Ascending aorta (tissue), 2 donors: Measurements from ENCODE around the gene CKB. TPM values are rescaled to one million over a fixed set of nuclear protein-coding genes. Genes with fewer than 3 reads are reported as not detected.
"Not testable (repeated sequence)": the region's sequence is repeated elsewhere in the genome, so short reads cannot be mapped to it uniquely, and the experiment has no call there.

Experiments
- DNase-seq, 2 donors: peaks; one replicate each; pipeline ENCODE4 v3.0.0-alpha.2; 2019; ENCODE audit warnings: low spot score in 2 of 2
- H3K27ac ChIP-seq, 2 donors: fragments of 200-600 bp; sonication (generic); one replicate each; pipeline ENCODE4 v1.5.1; 2016 to 2017; ENCODE audit warnings: mild to moderate bottlenecking in 1 of 2
- H3K27me3 ChIP-seq: fragments of 200-600 bp; sonication (generic); one replicate; pipeline ENCODE4 v1.5.1; 2017
- H3K36me3 ChIP-seq, 2 donors: fragments of 200-600 bp; sonication (generic); one replicate each; pipeline ENCODE4 v1.5.1; 2016
- H3K4me1 ChIP-seq, 2 donors: fragments of 200-600 bp; sonication (generic); one replicate each; pipeline ENCODE4 v1.5.1; 2016 to 2017; ENCODE audit warnings: mild to moderate bottlenecking in 1 of 2
- H3K4me3 ChIP-seq, 2 donors: fragments of 200-600 bp; sonication (generic); one replicate each; pipeline ENCODE4 v1.5.1; 2016 to 2017; ENCODE audit warnings: mild to moderate bottlenecking in 1 of 2
- H3K9me3 ChIP-seq, 2 donors: fragments of 200-600 bp; sonication (generic); one replicate each; pipeline ENCODE4 v1.5.1; 2016
- intact Hi-C: fragments of 100-400 bp; cut with DNase I; formaldehyde crosslinking; loops from one replicate; pipeline ENCODE4 v1.15.1; 2023
- total RNA-seq: library from RNA; depleted of rRNA; stranded (reverse); fragments of >200 nt; gene quantifications from one replicate; pipeline ENCODE4 v1.1.0, GENCODE V29; 2016
- TF ChIP-seq, protein P1 (sequence below), 3 experiments: fragments of 200-600 bp in 2 of 3; fragments of 450-650 bp in 1 of 3; sonication (generic) in 2 of 3; IDR thresholded peaks; one replicate each; pipeline ENCODE4 v1.5.1; 2016 to 2019; ENCODE audit warnings: antibody characterized with exemption in 3 of 3, mild to moderate bottlenecking in 1 of 3, moderate library complexity in 1 of 3

The CKB gene
- total RNA-seq, 1 donor from 2014 or later = 144 TPM

DNA sequence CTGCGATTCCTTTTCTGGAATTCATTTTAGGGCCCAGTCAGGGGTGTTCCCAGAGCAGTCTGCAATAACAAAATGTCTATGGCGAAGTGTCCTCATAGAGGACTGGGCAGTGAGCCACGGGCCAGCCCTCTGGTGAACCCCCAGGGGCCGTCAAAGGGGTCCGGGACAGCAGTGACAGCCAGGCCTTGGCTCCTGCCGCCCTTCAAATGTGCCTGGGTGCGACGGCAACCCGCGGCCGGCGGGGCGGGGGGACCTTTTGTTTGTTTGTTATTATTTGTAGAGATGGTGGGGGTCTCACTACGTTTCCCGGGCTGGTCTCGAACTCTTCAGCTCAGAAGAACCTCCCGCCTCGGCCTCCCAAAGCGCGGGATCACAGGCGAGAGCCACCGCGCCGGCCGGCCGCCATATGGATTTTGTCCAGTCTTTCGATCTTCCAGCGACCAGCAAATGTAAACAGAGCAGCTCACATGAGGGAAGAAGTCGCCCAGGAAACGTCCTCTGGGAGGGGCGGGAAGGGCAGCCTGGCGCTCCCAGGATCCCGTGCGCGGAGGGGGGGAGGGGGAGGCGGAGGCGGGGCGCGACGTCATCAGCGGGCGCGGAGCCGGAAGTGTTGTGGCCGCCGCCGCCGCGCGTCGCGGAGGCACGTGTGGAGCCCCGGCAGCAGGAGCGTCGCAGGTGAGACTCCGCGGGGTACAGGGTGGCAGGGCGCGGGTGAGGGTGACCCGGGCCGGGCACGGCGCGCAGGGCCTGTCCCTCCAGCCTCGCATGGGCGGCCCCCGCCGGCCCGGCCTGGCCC is 6.2 kb upstream of the CKB start, which contains the start of gene TRMT61A:
Gene TRMT61A, plus strand, starts transcription at position 610 of the 796 bp plus-strand sequence. CDS start 783 bp downstream, outside the sequence.
- Histone ChIP-seq H3K9me3 (no peaks in the 10 kb centered on the region), H3K4me1 (peaks cover 7 to 18% of the 10 kb centered on the region in 2 donors), H3K27ac (peak within 1 kb of the TSS; percentile 84 to 87), H3K27me3 (no peaks in the 10 kb centered on the region), H3K4me3 (peak within 1 kb of the TSS; percentile 76 to 90), H3K36me3 (no peaks in the 10 kb centered on the region)
- intact Hi-C loops = no loop called here
- TF ChIP-seq, protein P1, sequence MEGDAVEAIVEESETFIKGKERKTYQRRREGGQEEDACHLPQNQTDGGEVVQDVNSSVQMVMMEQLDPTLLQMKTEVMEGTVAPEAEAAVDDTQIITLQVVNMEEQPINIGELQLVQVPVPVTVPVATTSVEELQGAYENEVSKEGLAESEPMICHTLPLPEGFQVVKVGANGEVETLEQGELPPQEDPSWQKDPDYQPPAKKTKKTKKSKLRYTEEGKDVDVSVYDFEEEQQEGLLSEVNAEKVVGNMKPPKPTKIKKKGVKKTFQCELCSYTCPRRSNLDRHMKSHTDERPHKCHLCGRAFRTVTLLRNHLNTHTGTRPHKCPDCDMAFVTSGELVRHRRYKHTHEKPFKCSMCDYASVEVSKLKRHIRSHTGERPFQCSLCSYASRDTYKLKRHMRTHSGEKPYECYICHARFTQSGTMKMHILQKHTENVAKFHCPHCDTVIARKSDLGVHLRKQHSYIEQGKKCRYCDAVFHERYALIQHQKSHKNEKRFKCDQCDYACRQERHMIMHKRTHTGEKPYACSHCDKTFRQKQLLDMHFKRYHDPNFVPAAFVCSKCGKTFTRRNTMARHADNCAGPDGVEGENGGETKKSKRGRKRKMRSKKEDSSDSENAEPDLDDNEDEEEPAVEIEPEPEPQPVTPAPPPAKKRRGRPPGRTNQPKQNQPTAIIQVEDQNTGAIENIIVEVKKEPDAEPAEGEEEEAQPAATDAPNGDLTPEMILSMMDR (IDR thresholded peaks at IDR 0.05) = no peak
- DNase-seq = peak; percentile 58 to 94

DNA sequence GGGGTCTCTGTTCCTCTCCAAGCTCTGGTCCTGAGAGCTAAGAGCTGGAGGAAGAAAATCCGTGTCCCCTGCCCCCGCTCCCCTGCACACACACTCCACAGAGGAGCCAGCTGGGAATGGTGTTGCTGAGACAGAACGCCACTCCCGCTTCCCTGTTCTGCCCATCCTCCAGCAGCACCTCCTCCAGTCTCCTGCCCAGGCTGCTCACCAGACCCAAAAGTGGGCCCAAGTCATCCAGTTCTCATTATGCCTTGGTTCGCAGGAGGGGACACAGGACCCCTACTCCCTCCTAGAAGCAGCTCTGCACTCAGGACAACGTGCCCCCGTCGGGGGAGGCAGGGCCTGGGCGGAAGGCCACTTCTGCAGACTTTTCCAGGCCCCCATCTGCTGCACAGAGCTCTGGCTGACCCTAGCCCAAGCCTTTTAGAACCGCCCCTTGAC is 5.5 kb upstream of the CKB start:
- no peaks in the 10 kb centered on the region for H3K27me3 ChIP-seq
- TF ChIP-seq, protein P1 (IDR thresholded peaks at IDR 0.05) = no peak
- intact Hi-C loops = no loop called here
- peak overlapping the region; percentile 76 to 90 for H3K4me3 ChIP-seq
- H3K27ac ChIP-seq = peak overlapping the region; percentile 84 to 87
- no peaks in the 10 kb centered on the region for H3K9me3 ChIP-seq
- no peaks in the 10 kb centered on the region for H3K36me3 ChIP-seq
- no peak for DNase-seq
- H3K4me1 ChIP-seq = peaks cover 8 to 19% of the 10 kb centered on the region in 2 donors

DNA sequence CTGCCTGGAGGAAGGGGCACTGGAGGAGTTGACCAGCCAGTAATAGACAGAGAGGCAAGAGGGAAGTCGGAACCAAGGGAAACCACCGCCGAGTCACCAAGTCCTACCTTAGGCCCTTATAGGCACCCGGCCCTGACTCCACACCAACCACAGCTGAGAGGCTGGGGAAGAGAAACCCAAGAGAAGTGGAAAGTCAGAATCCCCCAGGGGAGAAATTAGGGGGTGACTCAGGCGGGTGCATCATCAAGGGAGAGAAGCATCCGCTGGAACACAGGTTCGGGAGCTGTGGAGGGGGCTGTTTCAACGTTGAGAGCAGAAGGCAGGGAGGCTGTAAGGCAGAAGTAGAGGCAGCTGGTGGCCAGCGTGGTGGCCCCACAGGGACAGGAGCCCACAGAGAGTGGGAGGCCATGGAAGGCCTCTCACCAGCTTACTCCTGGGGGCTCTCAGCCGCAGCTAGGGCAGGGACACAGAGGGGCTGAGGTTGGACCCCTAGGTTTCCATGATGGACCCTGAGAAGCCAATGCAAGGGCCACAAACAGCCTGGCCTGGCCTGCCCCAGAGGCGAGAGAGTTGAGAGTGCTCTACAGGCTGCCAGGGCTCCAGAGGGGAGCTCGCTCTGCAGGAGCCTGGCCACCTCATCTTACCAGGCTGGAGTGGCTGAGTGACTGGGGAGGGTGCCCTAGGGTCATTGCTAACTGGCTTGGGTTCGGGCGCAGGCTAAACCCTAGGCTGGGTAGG is 4.9 kb upstream of the CKB start:
- H3K27me3 ChIP-seq = no peaks in the 10 kb centered on the region
- H3K27ac ChIP-seq = peak overlapping the region; percentile 84 to 87
- intact Hi-C loops = no loop called here
- no peaks in the 10 kb centered on the region for H3K36me3 ChIP-seq
- H3K9me3 ChIP-seq = no peaks in the 10 kb centered on the region
- H3K4me1 ChIP-seq = peaks cover 12 to 23% of the 10 kb centered on the region in 2 donors
- H3K4me3 ChIP-seq = peak overlapping the region in 1 of 2 donors; percentile 90
- TF ChIP-seq, protein P1 (IDR thresholded peaks at IDR 0.05) = no peak
- no peak for DNase-seq

DNA sequence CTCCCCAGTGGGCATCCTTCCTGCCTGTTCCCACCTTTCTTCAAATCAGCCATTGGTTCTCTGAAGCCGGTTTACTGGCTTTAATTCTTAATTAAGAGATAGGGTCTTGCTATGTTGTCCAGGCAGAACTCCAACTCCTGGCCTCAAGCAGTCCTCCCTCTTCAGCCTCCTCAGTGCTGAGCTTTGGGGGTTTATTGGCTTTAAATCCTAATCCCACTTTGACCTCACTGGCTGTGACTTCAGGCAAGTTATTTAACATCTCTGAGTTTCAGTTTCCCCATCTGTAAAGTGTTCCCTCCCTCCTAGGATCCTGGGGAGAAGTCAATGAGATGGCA is 4.3 kb upstream of the CKB start:
- Histone ChIP-seq H3K4me1 (peaks cover 14 to 23% of the 10 kb centered on the region in 2 donors), H3K27ac (peak overlapping the region in 1 of 2 donors; percentile 84), H3K36me3 (no peaks in the 10 kb centered on the region), H3K27me3 (no peaks in the 10 kb centered on the region), H3K4me3 (no peak overlapping the region), H3K9me3 (no peaks in the 10 kb centered on the region)
- intact Hi-C loops = no loop called here
- TF ChIP-seq, protein P1 (IDR thresholded peaks at IDR 0.05) = no peak
- no peak for DNase-seq

DNA sequence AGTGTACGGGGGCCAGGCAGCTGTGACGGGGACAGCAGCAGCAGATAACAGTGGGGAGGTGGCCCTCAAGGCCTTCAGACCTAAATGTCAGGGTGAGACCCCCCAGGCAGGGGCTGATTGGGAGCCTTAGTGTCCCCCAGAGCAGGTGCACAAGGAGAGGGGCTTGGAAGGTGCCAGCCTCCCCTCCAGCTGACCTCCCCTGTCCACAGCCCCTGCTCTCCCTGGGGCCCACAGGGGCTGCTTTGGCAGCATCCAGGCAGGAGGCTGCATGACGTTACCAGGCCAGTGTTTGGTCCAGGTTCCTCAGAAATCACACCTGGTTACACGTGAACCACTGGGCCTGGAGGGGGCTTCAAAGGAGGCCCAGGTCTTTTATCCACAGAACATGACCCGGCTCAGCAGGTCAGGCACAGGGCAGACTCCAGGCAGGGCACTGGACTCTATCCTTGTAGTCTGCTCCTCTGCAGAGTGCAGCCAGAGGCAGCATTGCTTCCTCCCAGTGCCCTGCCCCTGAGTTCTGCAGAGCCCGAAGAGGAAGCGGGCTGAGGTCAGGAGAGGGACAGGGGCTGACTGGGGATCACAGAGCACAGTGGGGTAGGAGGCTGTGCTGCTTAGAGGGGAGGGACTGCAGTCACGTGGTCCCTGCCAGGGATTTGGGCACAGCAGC is 3.8 kb upstream of the CKB start:
- Histone ChIP-seq H3K36me3 (no peaks in the 10 kb centered on the region), H3K27ac (no peak overlapping the region), H3K4me3 (no peak overlapping the region), H3K9me3 (no peaks in the 10 kb centered on the region), H3K4me1 (peaks cover 16 to 23% of the 10 kb centered on the region in 2 donors), H3K27me3 (no peaks in the 10 kb centered on the region)
- intact Hi-C loops = no loop called here
- DNase-seq = peak in 1 of 2 donors; percentile 61
- TF ChIP-seq, protein P1 (IDR thresholded peaks at IDR 0.05) = no peak

DNA sequence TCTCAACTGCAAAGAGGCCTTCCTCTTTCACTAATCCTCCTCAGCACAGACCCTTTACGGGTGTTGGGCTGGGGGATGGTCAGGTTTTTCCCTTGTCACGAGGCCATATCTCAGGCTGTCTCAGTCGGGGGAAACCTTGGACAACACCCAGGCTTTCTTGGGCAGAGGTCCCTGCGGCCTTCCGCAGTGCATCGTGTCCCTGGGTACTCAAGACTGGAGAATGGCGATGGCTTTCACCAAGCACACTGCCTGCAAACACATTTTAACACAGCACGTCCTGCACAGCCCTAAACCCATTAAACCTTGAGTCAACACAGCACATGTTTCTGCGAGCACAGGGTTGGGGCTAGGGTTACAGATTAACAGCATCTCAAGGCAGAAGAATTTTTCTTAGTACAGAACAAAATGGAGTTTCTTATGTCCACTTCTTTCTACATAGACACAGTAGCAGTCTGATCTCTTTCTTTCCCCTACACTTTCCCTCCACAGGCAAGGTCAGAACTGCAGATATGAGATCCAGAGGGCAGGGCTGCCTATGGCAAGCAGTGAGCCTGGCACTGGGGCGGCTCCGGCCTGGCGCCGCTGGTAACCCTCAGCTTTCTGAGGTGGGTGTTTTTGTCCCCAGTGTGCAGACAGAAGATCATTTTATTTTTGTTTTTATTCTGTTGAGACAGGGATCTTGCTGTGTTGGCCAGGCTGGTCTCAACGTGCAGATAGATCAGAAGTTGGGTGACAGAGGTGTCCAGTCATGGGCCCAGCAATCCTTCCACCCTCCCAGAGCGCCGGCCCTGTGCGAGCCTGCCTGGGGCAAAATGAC is 3.0 kb upstream of the CKB start:
- H3K27me3 ChIP-seq, H3K9me3 ChIP-seq, H3K27ac ChIP-seq, H3K36me3 ChIP-seq, DNase-seq, intact Hi-C loops, H3K4me3 ChIP-seq: not testable (repeated sequence)
- H3K4me1 ChIP-seq = peaks cover 19 to 23% of the 10 kb centered on the region in 2 donors
